GM18951 (cell line): ENCODE data around the gene CYP2B6.
"Not testable (repeated sequence)": the region's sequence is repeated elsewhere in the genome, so short reads cannot be mapped to it uniquely, and the experiment has no call there.

Experiments
- POLR2A ChIP-seq: IDR thresholded peaks from 4 replicates; pipeline ENCODE4 v1.6.1; 2011; ENCODE audit warnings: mild to moderate bottlenecking; ENCODE audit not compliant: insufficient read length, insufficient read depth; ENCODE audit errors: extremely low read depth
- in situ Hi-C: fragments of 300-500 bp; cut with MboI; formaldehyde crosslinking; loops from one replicate; pipeline ENCODE4 v1.12.0; 2022; ENCODE audit warnings: low sequenced_read_pairs, mixed read lengths, inconsistent platforms; ENCODE audit not compliant: unreplicated experiment

The CYP2B6 gene

GRCh38 chr19:41039806-41040205, 48.7 kb downstream of the CYP2B6 start:
- in situ Hi-C loops, result no loop called here
- no peak for TF ChIP-seq POLR2A

- in situ Hi-C loops, result not testable (repeated sequence)
These were observed 54.0 kb downstream of the CYP2B6 start for GRCh38 chr19:41045095-41045494.

- in situ Hi-C loops, result no loop called here
- no peak for TF ChIP-seq POLR2A
These were observed 59.3 kb downstream of the CYP2B6 start for GRCh38 chr19:41050426-41050825.

- in situ Hi-C loops, result not testable (repeated sequence)
These were observed 61.1 kb downstream of the CYP2B6 start for GRCh38 chr19:41052162-41052561.

GRCh38 chr19:41053331-41053730, 62.2 kb downstream of the CYP2B6 start:
- in situ Hi-C loops, result not testable (repeated sequence)

GRCh38 chr19:41064974-41065569, 74.0 kb downstream of the CYP2B6 start:
- in situ Hi-C loops, result no loop called here
- TF ChIP-seq POLR2A, result no peak
